T-helper 1 cell treated with Interleukin-12 subunit alpha and Interleukin-12 subunit beta and Interleukin-4 antibody, amounts not matched to agents 30 μg/mL and 1 μg/mL, for 36 hours (primary cell): ENCODE results near the gene MIB2.
A peak's percentile ranks its signal among the peaks of the same experiment; 100 is the strongest.

Experiments
- H3K27ac Mint-ChIP-seq: one replicate; pipeline ENCODE4 v1.8.0; 2021; ENCODE audit warnings: mild to moderate bottlenecking, mixed read lengths
- H3K27me3 Mint-ChIP-seq: one replicate; pipeline ENCODE4 v1.8.0; 2021; ENCODE audit warnings: low read depth, mixed read lengths
- H3K36me3 Mint-ChIP-seq: one replicate; pipeline ENCODE4 v1.8.0; 2021; ENCODE audit warnings: low read depth, mixed read lengths
- H3K4me1 Mint-ChIP-seq: one replicate; pipeline ENCODE4 v1.8.0; 2021; ENCODE audit warnings: low read depth, mixed read lengths
- H3K4me3 Mint-ChIP-seq: one replicate; pipeline ENCODE4 v1.8.0; 2021; ENCODE audit warnings: mild to moderate bottlenecking, moderate library complexity, mixed read lengths
- H3K9me3 Mint-ChIP-seq: one replicate; pipeline ENCODE4 v1.8.0; 2021; ENCODE audit warnings: mixed read lengths

The MIB2 gene

DNA sequence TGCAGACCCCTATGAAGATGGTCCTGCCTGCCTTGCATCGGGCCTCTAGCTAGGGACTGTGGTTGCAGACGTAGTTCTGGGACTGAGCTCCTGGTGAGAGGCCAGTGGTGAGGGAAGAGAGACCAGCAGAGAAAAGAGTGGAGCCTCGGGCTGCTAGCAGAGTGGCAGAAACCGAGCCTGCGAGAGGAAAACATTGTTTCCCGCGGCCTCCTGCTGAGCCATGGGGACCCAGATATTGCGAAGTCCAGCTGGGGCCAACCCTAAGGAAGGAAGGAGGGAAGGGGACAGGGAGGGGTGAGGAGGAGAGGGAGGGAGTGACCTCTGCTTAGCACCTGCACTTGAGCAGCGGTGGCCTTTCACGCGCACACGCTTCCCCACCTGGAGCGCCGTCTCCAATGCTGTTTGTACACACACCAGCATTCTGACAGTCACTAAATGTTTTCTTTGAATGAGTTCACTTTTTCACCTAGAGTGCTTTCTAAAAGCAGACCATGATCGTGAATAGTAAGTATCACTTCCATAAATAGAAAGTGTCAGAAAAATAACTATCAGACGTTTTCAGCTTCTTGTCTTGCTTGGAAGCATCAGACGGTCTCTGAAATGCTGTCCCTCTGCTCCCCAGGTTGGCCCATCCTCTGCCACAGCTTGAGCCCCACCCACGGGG is 12.9 kb upstream of the MIB2 start:
- H3K27ac Mint-ChIP-seq = no peak overlapping the region
- no peaks in the 10 kb centered on the region for H3K9me3 Mint-ChIP-seq
- peaks cover 1% of the 10 kb centered on the region for H3K36me3 Mint-ChIP-seq
- H3K4me1 Mint-ChIP-seq = peaks cover 14% of the 10 kb centered on the region
- H3K27me3 Mint-ChIP-seq = peaks cover 6% of the 10 kb centered on the region
- no peak overlapping the region for H3K4me3 Mint-ChIP-seq

DNA sequence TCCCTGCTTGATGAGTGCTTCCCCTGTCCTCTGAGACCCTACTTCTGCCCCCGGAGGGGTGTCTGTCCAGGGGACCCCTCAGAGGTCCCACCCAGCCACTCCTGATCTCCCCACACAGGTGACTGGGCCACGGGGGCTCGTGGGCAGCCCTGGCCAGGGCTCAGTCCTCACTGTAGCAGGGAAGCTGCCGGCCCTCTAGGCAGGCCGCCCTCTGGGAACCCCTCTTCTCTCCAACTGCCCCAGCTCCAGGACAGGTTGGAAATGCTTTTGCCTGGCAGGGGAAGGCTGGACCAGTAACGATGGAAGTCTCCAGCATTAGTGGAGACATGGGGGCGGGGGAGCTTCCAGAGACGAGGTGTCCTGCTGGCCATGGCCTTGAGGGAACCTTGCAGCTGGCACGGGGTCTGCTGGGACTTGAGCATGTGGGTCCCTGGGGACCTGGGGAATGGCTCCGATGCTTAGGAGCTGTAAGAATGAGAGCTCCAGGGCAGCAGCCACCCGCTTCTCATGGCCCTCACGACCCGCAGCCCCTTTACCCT is 12.3 kb upstream of the MIB2 start:
- Mint-ChIP-seq H3K27ac (no peak overlapping the region), H3K36me3 (peaks cover 1% of the 10 kb centered on the region), H3K4me1 (peaks cover 15% of the 10 kb centered on the region), H3K27me3 (peaks cover 6% of the 10 kb centered on the region), H3K9me3 (no peaks in the 10 kb centered on the region), H3K4me3 (no peak overlapping the region)

DNA sequence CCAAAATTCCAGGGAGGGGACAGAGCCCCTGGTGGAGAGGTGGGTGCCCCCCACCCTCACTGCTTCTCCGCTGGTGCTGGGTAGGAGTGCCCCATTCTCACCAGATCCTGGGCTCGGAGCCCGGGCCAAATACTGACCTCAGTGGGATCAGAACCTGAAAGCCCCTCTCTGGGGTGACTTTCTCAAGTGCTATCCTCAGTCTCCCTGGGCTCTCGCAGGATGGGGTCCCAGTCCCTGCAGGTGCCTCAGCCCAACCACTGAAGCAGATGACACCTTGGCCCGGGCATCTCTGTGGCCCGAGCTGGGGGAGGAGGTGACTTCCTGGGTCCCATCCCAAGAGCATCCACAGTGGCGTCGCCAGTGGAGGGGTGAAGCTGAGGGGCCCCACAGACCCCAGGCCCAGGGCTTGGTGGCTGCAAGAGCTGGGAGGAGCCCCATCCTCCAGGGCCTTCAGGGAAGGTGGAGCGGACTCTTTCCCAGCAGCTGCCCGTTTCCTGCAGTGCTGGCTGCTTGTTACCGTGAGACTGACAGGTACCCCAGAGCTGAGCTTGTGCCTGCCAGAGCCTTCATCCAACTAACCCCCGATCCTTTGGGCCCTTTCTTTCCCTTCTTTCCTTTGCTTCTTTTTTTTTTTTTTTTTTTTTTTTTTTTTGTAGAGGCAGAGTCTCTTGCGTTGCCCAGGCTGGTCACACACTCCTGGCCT is 11.5 kb upstream of the MIB2 start:
- Mint-ChIP-seq H3K27me3 (peaks cover 3% of the 10 kb centered on the region), H3K27ac (no peak overlapping the region), H3K36me3 (peaks cover 1% of the 10 kb centered on the region), H3K9me3 (no peaks in the 10 kb centered on the region), H3K4me1 (peaks cover 12% of the 10 kb centered on the region), H3K4me3 (no peak overlapping the region)

DNA sequence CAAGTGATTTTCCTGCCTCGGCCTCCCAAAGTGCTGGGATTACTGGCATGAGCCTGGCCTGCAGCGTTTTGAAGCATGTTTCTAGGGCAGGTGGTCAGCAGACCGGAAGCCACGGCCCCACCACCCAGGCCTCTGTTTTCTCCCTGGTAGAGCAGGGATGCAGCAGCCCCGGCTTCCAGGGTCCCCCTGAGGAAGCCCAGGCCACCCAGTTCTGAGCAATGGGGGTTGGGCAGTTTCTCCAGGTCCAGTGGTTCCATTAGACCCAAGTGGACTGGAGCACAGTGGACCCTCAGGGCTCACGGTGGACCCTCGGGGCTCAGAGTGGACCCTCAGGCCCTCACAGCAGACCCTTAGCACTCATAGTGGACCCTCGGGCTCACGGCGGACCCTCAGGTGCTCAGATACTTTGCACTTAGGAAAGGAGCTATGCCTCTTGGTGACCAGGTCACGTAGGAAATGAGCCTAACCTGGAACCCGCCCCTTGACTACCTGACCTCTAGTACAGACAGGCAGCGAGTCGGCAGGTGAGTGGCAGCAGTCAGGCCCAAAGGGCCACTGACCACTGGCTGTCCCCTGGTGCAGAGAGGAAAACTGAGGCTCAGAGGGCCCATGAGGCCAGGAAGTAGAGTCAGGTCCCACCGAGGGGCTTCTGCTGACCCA is 10.8 kb upstream of the MIB2 start:
- Mint-ChIP-seq H3K36me3 (peaks cover 1% of the 10 kb centered on the region), H3K9me3 (no peaks in the 10 kb centered on the region), H3K4me1 (peaks cover 10% of the 10 kb centered on the region), H3K4me3 (no peak overlapping the region), H3K27ac (peak overlapping the region; percentile 41), H3K27me3 (no peaks in the 10 kb centered on the region)

DNA sequence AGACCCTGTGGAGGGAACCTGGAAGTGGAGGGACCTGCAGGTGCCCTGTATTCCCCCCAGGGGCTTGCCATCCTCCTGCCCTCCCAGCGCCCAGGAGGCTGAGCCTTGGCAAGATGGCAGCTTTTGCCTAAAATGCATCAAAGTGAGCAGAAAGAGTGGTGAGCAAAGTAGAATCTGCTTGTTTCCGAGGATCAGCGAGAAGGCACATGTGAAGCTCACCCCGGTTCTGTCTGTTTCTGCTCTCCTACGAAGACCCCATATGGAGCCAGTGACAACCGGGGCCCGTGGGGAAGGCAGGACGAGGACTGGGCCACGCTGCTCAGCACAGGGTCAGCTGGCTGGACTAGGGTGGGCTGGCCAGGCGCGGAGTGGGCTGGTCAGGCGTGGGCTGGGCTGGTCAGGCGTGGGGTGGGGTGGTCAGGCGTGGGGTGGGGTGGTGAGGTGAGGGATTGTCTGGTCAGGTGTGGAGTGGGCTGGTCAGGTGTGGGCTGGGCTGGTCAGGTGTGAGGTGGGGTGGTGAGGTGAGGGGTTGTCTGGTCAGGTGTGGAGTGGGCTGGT is 10.2 kb upstream of the MIB2 start:
- Mint-ChIP-seq H3K27me3 (no peaks in the 10 kb centered on the region), H3K9me3 (no peaks in the 10 kb centered on the region), H3K4me1 (peaks cover 10% of the 10 kb centered on the region), H3K36me3 (peaks cover 1% of the 10 kb centered on the region), H3K4me3 (peak overlapping the region; percentile 10), H3K27ac (peak overlapping the region; percentile 67)

DNA sequence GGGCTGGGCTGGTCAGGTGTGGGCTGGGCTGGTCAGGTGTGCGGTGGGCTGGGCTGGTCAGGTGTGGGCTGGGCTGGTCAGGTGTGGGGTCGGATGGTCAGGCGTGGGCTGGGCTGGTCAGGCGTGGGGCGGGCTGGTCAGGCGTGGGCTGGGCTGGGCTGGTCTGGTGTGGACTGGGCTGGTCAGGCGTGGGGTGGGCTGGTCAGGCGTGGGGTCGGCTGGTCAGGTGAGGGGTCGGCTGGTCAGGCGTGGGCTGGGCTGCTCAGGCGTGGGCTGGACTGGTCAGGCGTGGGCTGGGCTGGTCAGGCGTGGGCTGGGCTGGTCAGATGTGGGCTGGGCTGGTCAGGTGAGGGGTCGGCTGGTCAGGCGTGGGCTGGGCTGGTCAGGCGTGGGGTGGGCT is 9.6 kb upstream of the MIB2 start:
- Mint-ChIP-seq H3K27ac (no peak overlapping the region), H3K9me3 (no peaks in the 10 kb centered on the region), H3K4me3 (no peak overlapping the region), H3K4me1 (peaks cover 10% of the 10 kb centered on the region), H3K27me3 (no peaks in the 10 kb centered on the region), H3K36me3 (peaks cover 1% of the 10 kb centered on the region)

DNA sequence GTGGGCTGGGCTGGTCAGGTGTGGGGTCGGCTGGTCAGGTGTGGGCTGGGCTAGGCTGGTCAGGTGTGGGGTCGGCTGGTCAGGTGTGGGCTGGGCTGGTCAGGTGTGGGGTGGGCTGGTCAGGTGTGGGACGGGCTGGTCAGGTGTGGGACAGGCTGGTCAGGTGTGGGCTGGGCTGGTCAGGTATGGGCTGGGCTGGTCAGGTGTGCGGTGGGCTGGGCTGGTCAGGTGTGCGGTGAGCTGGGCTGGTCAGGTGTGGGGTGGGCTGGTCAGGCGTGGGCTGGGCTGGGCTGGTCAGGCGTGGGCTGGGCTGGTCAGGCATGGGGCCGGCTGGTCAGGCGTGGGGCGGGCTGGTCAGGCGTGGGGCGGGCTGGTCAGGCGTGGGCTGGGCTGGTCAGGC is 9.1 kb upstream of the MIB2 start:
- H3K27ac Mint-ChIP-seq = no peak overlapping the region
- peaks cover 10% of the 10 kb centered on the region for H3K4me1 Mint-ChIP-seq
- H3K27me3 Mint-ChIP-seq = no peaks in the 10 kb centered on the region
- H3K9me3 Mint-ChIP-seq = no peaks in the 10 kb centered on the region
- H3K36me3 Mint-ChIP-seq = peaks cover 1% of the 10 kb centered on the region
- no peak overlapping the region for H3K4me3 Mint-ChIP-seq

DNA sequence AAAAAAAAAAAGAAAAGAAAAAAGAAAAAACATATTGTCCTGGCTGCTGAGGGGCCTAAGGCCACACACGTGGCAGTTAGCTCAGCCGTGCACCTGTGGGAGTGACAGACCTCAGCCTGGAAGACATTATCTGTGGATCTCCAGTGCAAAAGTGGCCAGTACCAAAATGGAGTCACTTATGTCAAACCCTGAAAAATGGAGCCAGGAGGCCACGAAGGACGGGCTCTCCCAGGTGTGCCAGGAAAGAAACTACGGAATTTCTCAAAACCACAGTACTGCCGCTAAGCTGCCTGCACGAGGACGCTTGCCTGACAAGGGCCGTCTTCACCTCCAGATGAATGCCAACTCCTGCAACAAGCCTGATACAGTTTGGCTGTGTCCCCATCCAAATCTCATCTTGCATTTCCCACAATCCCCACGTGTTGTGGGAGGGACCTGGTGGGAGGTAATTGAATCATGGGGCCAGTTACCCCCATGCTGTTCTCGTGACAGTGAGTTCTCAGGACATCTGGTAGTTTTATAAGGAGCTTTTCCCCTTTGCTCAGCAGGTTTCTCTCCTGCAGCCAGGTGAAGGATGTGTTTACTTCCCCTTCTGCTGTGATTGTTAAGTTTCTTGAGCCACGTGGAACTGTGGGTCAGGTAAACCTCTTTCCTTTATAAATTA is 5.3 kb upstream of the MIB2 start:
- Mint-ChIP-seq H3K4me3 (no peak overlapping the region), H3K9me3 (no peaks in the 10 kb centered on the region), H3K27me3 (no peaks in the 10 kb centered on the region), H3K36me3 (peaks cover 4% of the 10 kb centered on the region), H3K27ac (no peak overlapping the region), H3K4me1 (peaks cover 25% of the 10 kb centered on the region)

DNA sequence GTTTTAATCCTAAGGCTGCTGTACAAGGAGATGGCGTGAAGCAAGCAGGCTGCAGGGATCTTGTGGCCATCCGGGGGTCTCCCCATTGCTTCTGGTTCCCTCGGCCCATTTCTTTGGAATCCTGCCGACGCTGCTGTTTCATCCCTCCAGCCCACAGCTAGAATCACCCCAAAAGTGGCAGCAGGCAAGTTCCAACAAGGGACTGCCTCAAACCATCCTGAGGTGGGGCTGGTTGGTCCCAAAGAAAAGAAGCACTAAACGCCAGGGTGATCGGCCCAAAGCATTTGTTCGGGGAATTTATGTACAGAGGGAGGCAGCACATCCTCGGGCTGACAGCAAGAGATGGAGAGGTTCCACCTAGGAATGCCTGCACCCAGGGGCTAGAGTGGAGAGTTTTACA is 4.5 kb upstream of the MIB2 start:
- H3K9me3 Mint-ChIP-seq = no peaks in the 10 kb centered on the region
- peaks cover 4% of the 10 kb centered on the region for H3K36me3 Mint-ChIP-seq
- no peaks in the 10 kb centered on the region for H3K27me3 Mint-ChIP-seq
- H3K4me3 Mint-ChIP-seq = no peak overlapping the region
- H3K4me1 Mint-ChIP-seq = peaks cover 26% of the 10 kb centered on the region
- H3K27ac Mint-ChIP-seq = no peak overlapping the region

DNA sequence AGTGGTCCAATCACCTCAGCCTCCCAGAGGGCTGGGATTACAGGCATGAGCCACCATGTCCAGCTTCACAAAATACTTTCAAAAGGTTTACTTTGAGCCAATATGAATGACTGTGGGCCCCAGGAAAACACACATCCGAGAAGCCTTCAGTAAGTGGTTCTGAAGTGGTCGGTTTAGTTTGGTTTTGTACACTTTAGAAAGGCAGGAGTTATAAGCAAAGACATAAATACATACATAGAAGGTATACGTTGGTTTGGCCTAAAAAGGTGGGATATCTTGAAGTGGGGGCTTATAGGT is 3.2 kb upstream of the MIB2 start:
- no peak overlapping the region for H3K27ac Mint-ChIP-seq
- no peaks in the 10 kb centered on the region for H3K9me3 Mint-ChIP-seq
- no peaks in the 10 kb centered on the region for H3K27me3 Mint-ChIP-seq
- H3K36me3 Mint-ChIP-seq = peaks cover 2% of the 10 kb centered on the region
- H3K4me1 Mint-ChIP-seq = peaks cover 21% of the 10 kb centered on the region
- no peak overlapping the region for H3K4me3 Mint-ChIP-seq

DNA sequence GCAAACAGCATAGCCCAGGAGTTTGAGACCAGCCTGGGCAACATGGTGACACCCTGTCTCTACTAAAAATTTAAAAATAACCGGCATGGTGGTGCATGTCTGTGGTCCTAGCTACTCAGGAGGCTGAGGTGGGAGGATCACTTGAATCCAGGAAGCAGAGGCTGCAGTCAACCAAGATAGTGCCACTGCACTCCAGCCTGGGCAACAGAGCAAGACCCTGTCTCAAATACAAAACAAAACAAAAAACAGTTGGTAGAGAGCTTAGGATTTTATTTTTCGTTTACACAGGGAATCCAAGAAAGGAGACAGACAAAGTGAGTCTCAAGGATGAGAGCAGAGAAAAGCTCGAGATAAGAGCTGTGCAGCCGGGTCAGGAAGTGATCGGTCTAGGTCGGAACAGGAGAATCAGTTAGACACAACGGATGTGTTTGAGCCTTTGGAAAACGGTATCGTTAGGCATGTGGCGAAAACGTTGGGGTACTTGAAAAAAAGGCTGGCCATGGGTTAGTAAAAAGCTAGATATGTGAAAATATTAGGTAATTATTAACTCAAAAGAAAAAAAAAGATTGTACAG is 1.7 kb upstream of the MIB2 start:
- Mint-ChIP-seq H3K27me3 (no peaks in the 10 kb centered on the region), H3K4me1 (peaks cover 19% of the 10 kb centered on the region), H3K36me3 (peaks cover 5% of the 10 kb centered on the region), H3K9me3 (no peaks in the 10 kb centered on the region), H3K4me3 (peak overlapping the region; percentile 94), H3K27ac (peak overlapping the region; percentile 93)

DNA sequence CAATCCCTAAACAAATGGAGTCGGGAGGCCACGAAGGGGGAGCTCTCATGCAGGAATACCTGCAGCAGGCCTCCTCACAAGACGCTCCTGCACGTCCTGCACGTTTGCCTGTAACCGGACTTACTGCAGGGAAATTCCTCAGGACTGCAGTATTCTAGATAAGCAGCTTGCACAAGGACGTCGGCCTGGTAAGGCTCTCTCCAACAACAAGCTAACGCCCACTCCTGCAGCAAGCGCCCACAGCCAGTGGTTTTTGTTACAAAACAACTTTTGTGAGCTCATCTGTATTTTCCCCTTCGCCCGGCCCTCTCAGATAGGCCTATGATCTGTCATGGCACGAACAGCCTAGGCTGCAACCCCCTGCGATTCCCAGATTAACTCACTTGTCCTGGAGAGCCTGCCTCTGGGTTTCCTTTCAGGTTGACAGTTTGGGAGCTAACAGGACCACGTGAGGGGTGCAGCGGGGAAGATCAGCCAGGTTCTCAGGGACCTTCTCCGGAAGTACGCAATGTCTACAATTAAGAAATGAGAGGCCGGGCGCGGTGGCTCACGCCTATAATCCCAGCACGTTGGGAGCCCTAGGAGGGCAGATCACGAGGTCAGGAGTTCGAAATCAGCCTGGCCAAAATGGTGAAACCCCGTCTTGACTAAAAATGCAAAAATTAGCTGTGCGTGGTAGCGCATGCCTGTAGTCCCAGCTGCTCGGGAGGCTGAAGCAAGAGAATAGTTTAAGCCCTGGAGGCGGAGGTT is 921 bp upstream of the MIB2 start:
- Mint-ChIP-seq H3K4me3 (peak overlapping the region; percentile 94), H3K27me3 (no peaks in the 10 kb centered on the region), H3K9me3 (no peaks in the 10 kb centered on the region), H3K36me3 (peaks cover 5% of the 10 kb centered on the region), H3K4me1 (peaks cover 19% of the 10 kb centered on the region), H3K27ac (peak overlapping the region; percentile 93)

DNA sequence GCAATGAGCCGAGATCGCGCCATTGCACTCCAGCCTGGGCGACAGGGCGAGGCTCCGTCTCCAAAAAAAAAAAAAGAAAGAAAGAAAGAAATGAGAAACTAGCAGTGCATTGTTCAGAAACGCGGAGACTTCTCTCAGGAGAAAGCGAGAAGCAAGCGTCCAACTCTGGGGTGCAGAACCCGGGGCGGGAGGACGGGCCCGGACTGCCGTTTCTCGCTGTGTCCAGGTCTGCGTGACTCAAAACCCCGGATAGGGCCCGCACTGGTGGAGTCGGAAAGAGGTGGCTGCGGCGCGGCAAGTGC is 395 bp upstream of the MIB2 start:
- Mint-ChIP-seq H3K9me3 (no peaks in the 10 kb centered on the region), H3K4me1 (peaks cover 19% of the 10 kb centered on the region), H3K27ac (peak overlapping the region; percentile 93), H3K4me3 (peak overlapping the region; percentile 94), H3K27me3 (no peaks in the 10 kb centered on the region), H3K36me3 (peaks cover 5% of the 10 kb centered on the region)
